ENCODE results near the gene SMIM41.

SMIM41 gene

DNA sequence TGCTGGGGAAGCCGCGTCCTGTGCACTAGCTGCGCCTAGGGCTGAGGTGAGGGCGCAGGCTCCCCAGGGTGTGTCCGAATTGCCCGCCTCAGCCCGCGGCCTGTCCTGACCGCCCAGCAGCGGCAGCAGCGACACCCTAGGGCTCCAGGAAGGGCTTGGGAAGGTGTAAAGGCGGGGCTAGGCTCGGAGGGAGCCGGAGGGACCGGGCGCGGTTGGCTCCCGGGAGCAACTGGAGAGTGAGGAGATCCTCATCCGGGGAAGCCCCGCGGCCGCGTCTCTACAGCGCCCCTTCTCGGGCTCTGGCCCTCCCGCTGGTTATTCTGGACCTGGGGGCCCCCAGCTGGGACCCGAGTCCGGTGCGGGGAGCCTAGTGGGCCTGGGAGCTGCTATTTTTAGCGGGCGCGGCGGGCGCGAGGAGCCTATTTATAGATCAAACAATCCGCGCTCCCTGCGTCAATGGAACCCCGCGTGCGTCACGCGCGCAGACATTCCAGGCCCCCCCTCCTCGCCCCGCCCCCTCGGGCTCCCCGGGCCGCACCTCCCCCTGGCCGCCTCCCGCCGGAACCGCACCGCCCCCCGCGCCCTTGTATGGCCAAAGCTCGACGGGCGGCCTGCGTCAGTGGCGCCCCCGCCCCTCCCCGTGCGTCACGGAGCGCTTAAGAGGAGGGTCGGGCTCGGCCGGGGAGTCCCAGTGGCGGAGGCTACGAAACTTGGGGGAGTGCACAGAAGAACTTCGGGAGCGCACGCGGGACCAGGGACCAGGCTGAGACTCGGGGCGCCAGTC is 28.6 kb upstream of the SMIM41 start, which contains the start of gene NR4A1:
TSS of gene NR4A1 (plus strand) at position 685 of the 784 bp plus-strand sequence. CDS start 2,887 bp downstream, outside the sequence.
- peak; percentile 71 for DNase-seq

DNA sequence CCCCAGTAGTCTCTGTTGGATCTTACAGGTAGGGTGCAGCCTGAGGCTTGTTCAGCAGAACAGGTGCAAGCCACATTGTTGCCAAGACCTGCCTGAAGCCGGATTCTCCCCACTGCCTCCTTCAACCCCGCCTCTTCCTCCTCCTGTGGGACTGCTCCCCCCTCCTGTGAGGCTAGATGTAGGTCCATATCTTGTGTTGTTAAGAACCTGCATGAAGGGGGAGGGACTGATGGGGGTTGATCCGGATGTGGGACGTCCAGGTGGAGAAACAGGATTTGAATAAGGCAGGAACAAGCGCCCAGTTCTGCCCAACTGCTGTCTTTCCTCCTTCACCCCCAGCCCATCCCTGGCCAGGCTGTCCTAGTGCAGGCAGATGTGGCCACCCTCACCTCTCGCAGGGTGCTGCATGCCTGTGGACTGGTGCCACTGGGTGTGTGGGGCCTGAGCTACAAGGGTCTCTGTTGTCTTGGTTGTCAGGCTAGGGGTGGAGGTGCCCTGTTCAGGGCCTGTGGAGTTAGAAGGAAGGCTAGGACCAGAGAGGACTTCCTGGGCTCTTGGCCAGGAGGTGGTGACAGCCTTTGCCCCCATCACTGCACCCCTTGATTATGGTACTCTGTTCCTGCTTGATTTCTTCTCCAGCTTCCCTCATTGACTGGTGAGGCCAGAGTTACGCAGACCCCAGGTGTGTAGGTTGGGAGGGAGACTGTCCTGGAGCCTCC is 26.9 kb upstream of the SMIM41 start:
- no peak for DNase-seq

DNA sequence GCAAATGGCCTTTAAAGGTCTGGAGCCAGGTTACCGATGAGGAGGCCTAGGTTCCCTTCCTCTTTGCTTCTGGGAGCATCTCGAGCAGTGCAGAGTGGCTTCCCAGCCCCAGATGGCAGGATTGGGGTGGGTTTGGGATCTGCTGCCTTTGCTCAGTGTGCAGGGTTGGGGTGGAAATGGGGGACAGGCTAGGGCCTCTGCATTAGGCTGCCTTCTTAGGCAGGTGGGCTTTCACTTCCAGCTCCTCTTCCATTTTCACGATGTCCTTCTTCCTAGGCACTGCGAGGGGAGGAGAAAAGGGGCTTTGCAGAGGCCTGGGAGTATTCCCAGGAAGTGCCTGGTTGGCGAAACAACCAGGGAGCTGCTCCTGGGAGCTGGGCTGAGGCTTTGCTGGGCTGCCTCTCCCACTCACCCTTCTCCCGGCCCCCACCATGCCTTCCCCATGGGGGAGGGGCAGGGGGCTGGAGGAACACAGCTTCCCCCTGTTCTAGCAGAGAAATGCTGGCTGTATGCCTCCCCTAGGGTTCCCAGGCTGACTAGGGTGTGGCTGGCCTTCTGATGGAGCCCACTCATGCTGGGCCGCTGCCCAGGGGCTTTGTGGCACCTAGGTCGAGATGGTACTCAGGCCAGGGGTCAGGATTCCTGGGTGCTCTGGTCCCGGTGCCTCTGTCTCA is 25.8 kb upstream of the SMIM41 start:
- DNase-seq: no peak

DNA sequence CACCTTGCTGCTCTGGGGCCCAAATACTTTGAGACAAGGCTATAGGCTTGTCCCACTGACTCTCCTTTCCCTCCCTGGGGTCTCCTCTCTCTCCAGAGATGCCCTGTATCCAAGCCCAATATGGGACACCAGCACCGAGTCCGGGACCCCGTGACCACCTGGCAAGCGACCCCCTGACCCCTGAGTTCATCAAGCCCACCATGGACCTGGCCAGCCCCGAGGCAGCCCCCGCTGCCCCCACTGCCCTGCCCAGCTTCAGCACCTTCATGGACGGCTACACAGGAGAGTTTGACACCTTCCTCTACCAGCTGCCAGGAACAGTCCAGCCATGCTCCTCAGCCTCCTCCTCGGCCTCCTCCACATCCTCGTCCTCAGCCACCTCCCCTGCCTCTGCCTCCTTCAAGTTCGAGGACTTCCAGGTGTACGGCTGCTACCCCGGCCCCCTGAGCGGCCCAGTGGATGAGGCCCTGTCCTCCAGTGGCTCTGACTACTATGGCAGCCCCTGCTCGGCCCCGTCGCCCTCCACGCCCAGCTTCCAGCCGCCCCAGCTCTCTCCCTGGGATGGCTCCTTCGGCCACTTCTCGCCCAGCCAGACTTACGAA is 25.2 kb upstream of the SMIM41 start:
- DNase-seq: no peak

DNA sequence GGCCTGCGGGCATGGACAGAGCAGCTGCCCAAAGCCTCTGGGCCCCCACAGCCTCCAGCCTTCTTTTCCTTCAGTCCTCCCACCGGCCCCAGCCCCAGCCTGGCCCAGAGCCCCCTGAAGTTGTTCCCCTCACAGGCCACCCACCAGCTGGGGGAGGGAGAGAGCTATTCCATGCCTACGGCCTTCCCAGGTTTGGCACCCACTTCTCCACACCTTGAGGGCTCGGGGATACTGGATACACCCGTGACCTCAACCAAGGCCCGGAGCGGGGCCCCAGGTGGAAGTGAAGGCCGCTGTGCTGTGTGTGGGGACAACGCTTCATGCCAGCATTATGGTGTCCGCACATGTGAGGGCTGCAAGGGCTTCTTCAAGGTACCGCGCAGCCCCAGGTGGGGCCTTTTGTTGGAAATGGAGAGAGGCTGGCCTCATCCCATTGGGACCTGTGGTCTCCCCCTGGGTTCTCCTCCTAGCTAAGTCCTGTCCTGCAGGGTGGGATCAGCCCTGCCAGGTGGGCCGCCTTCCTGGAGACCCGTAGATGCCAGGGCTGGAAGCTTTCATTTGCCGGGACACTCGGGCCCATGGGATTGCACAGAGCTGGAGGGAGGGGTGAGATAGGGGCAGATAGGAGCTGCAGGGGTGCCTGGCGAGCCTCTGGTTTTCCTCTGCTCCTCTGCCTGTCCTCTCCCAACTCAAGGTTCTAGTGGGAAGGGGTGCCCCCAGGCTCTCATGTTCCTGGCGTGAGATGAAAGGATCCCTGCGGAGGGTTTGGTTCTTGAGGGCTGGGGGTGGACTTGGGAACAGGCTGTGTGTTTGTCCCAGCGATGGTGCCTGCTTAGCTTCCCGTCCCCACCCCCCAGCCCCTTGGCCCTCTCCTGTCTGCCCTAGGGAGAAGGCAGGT is 24.4 kb upstream of the SMIM41 start:
- no peak for DNase-seq

DNA sequence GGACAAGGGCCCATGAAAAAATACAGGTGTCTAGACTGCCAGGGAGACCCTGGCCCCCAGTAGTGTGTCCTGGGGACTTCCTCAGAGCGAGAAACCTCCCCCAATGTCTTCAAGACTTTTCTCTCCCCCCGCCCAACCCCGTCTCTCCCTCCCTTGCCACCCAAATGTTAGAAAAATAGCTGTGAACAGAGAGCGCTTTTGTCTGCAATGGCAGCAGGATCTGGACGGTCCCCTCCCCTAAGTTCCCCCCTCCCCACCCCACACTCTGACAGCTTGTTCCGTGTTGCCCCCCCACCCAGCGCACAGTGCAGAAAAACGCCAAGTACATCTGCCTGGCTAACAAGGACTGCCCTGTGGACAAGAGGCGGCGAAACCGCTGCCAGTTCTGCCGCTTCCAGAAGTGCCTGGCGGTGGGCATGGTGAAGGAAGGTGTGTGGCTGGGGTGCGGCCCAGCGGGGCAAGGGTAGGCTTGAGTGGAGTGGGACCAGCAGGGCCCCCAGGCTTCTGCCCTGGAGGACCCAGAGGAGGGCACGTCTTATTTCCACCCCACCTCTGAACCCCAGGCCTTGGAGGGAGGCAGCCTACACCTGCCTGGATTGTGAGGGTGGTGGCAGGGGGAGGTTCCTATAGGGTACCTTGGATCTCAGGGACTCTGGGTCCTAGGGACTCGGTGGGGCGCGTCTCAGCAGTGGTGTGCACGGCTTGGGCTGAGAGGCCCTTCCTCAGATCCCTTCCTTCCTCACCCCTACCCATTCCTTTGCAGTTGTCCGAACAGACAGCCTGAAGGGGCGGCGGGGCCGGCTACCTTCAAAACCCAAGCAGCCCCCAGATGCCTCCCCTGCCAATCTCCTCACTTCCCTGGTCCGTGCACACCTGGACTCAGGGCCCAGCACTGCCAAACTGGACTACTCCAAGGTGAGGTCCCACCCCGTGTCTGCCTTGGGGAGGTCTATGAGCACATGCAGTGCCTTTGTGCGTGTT is 23.5 kb upstream of the SMIM41 start:
- DNase-seq: no peak

DNA sequence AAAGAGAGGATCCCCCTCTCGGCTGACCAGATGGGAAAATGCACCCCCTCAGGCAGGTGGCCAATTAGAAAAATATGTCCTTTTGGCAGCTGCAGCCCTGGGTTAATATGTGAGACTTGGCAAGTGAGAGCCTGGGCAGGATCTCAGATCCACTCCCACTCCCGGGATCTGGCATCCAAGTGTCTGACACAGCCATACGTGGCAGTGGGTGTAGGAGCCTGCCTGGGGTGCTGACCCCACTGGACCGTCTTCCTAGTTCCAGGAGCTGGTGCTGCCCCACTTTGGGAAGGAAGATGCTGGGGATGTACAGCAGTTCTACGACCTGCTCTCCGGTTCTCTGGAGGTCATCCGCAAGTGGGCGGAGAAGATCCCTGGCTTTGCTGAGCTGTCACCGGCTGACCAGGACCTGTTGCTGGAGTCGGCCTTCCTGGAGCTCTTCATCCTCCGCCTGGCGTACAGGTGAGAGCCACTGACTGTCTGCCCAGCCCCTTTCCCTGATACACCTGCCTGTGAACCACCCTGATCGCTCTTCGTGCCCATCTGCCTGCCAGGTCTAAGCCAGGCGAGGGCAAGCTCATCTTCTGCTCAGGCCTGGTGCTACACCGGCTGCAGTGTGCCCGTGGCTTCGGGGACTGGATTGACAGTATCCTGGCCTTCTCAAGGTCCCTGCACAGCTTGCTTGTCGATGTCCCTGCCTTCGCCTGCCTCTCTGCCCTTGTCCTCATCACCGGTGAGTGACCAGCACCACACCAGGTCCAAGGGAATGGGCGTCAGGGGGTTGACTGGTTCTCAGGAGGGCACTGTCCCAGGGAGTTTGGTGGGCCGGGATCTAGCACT is 22.5 kb upstream of the SMIM41 start:
- DNase-seq: no peak

DNA sequence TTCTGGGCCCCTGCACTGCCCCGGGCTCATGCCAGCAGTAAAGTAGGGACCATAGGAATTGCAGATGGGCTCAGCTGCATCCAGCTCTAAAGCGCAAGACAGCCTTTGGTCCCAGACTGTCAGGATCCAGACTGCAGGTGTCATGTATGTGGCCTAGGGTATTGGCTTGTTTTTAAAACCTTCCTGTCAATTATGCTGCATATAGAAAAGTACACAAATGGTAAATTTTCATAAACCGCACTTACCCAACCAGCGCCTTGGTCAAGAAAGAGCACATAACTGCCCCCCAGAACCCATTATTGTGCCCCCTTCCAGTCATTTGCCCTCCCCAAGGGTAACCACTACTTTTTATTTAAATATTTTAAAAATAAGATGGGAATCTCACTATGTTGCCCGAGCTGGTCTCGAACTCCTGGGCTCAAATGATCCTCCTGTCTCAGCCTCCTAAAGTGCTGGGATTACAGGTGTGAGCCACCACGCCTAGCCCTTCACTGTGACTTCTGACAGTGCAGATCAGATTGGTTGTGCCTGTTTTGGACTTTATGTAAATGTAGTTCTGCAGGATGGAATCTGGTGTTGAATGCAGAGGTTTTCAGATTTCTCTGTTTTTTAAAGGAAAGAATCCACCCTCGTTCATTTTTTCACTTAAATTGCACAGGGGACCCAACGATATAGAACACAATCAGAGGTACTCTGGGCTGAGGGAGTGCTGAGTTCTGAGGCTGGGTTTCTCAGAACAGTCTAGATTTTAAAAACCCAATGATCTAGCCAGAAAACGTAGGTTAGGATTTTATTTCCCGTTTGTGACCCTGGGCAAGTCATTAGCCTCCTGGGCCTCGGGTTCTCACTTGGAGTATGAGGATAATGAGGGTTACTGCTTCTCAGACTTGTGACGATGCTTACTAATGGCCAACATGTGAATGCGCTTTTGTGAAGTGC is 21.6 kb upstream of the SMIM41 start:
- DNase-seq: no peak

DNA sequence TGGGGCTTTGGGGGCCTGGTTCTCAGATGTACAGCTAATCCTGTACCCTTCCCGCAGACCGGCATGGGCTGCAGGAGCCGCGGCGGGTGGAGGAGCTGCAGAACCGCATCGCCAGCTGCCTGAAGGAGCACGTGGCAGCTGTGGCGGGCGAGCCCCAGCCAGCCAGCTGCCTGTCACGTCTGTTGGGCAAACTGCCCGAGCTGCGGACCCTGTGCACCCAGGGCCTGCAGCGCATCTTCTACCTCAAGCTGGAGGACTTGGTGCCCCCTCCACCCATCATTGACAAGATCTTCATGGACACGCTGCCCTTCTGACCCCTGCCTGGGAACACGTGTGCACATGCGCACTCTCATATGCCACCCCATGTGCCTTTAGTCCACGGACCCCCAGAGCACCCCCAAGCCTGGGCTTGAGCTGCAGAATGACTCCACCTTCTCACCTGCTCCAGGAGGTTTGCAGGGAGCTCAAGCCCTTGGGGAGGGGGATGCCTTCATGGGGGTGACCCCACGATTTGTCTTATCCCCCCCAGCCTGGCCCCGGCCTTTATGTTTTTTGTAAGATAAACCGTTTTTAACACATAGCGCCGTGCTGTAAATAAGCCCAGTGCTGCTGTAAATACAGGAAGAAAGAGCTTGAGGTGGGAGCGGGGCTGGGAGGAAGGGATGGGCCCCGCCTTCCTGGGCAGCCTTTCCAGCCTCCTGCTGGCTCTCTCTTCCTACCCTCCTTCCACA is 20.7 kb upstream of the SMIM41 start:
- DNase-seq: peak; percentile 19

DNA sequence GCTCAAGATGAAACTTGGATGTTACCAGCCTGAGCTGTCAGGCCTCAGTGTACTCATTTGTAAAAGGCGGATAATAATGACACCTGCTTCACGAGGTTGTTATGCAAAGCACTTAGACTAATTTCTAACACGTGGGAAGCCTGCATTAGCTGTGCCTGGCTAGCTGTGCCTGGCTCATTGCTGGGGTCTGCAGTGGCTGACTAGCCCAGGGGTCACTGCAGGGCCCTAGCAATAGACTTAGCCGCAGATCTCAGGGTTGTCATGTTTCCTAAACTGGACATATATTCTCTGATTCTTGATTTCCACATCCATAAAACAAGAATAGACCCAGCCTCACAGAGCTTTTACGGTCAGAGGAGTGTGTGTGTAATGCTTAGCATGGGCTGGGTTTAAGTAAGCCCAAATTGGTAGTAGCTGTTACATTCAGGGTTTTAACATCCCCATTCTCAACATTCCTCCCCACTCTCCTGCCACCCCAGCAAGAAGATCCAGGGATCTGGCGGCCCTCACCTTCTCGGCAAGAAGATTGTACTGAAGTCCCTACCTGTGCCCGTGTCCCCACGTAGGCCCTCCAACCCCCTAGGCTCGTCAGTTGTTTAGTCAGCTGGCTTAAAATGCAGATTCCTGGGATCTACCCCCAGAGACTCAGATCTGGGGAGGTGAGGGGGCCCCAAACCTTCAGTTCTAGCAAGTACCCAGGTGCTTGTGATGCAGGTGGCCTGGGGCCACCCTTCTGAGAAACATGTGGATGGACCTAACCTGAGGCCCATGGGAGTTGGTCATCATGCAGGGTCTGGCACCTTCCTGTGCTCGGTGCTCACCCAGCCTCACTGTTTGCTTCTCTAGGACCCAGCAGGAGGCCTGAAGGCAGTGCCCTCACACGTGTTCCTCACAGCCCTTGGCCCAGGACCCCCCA is 19.7 kb upstream of the SMIM41 start:
- no peak for DNase-seq

DNA sequence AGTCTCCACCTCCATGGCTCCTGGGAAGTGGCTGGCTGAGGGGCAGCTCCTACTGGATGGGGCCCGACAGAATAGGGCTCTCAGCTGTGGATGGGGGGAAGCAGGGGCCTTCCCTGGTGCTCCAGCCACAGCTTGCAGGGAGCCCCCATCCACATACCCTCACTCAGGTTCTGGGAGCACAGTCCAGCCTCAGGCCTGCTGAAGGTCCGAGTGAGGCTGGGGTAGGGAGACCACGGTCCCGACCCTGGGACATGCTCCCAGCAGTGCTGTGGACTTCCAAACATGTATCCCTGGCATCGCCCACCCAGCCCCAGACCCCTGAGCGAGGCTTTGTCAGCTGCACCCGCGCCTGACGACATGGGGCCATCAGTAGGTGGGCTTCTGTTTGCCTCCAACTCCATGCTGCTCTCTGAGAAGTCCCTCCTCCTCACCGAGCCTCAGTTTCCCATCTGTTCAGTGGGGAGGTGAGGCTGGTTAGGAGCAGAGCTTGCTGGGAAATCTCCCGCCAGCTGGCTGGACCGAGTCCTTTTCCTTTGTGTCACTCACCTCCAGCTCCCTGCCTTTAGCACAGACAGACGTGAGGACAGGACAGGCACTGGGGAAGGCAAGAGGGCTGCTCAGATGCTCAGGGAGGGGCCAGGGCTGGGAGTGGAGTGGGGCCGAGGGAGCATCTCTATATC is 18.9 kb upstream of the SMIM41 start:
- DNase-seq: no peak

DNA sequence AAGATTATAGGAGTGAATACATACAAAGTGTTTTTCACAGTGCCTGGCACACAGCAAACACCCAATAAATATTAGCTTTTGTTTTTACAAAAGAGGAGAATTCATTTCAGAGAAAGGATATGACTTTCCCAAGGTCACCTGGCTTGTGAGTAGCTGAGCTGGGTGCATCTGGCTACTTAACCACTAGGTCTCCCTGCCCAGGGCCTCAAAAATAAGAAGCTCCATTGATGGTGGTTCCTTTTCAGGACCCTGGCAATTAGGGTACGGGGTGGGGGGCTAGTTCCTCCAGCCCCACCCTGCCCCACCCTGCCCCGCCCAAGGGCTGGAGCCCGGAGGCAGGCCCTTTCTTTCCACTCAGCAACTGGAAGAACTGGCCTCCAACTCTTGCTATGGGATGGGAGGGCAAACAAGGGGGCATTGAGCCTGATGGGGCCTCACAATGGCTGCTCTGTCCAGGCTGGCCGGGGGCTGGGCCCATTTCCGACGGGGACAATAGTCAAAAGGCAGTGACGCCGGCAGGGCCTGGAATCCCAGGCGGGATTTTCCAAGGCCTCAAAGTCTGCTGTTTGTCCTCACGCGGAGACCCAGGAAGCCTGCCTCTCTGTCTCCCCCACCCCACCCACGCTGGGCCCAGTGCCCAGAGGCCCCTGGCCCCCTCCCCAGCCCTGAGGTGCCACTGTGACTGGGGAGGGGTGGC is 17.9 kb upstream of the SMIM41 start:
- no peak for DNase-seq

DNA sequence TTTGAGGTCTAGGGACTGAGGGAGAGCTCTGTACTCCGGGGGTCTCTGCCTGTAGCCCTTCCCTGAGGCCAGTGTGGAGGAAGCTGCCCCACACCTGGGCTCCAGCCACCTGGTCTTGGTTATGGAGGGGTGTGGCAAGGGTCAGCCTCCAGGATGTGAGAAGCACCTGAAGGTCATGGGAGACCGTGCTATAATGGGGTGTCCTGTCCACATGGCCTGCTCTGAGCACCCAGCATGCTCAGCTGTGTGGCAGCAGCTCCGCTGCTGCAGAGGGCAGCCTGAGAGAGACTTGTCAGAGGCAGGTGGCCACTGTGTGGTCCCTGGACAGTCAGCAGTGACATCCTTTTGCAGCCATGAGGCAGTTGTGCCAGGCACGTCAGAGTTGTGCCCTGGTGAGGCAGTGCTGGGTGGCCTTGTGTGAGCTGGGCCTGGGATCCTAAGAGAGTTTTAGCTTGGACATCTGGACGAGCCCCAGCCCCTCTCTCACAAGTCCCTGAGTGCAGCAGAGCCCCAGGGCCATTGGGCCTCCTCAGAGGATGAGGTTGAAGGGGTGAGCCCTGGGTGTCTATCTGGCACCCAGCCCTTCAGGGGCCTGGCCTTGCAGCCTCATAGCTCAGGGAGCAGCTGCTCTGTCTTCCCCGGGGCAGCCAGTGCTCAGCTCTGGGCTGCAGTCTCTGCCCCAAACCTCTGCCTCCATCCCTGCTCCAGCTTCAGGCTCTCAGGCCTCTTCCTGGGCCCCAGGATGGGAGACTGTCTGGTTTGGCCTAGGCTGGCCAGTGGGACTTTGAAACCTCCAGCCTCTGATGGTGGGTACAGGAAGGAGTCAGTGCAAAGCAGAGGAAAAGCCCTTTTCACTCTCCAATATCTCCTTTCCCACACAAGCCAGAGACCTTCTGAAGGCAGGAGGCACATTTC is 17.1 kb upstream of the SMIM41 start:
- no peak for DNase-seq

DNA sequence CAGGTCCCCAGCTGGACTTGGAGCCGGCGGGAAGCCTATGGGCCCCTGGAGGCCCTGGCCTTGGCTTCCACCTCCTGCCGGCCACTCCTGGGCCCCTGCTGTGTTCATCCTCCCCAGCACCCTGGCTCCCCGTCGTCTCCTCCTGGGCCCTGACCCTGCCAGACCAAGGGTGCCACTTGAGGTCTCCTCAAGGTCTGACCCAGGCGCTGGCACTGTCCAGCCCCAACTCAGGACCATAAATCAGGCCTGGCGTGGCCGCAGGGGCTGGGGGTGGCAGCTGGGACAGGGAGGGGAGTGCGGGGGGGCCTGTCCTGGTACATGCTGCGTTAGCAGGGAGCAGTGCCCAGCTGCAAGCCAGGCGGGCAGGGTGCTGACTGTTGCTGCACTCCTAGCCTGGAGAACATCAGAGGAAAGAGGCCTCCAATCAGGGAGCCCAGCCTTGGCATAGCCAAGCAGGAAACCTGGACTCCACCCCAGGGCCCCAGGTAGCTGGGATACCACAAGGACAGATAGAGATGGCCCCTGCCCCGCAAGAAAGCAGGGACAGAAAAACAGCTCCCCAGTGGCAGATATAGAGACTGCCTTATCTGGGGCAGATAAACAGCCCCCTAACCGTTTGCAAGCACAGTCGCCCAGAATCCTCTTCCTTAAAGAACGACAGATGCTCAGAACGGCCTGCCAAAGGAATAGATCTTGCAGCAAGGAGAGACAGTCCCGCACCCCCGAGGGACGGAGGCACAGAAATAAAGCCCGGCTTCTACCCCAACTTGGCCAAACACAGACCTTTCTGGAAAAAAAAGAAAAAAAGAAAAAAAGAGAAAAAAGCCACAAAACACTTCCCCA is 16.2 kb upstream of the SMIM41 start:
- DNase-seq: no peak

Data from MV-4-11 (cell line).